ENCODE measurements around the gene MFN2. TPM values are rescaled to one million over a fixed set of nuclear protein-coding genes. Genes with fewer than 3 reads are reported as not detected.
A peak's percentile ranks its signal among the peaks of the same experiment; 100 is the strongest.

Gene MFN2
- total RNA-seq, 1 donor from 2014 or later, result 88.7 TPM

- Mint-ChIP-seq H3K4me1 (peaks cover 24% of the 10 kb centered on the region), H3K36me3 (ENCODE audit: low read depth) (no peaks in the 10 kb centered on the region), H3K27ac (no peak overlapping the region), H3K9me3 (no peaks in the 10 kb centered on the region), H3K27me3 (peaks cover 3% of the 10 kb centered on the region), H3K4me3 (no peak overlapping the region)
- intact Hi-C loops (cut with micrococcal nuclease), result loop anchor here (1.0 to 5.0 kb wide), 7 partner anchors 9 to 400 kb away; partner anchors contain the start of genes MIIP and TNFRSF8
- peak; percentile 92 for DNase-seq
Observed at GRCh38 chr1:12047120-12047876, 67.1 kb downstream of the MFN2 start.

- peaks cover 31% of the 10 kb centered on the region for H3K4me1 Mint-ChIP-seq
- H3K27me3 Mint-ChIP-seq, result peaks cover 3% of the 10 kb centered on the region
- DNase-seq, result no peak
- no peaks in the 10 kb centered on the region for H3K9me3 Mint-ChIP-seq
- intact Hi-C loops (cut with micrococcal nuclease), result loop anchor here (5.0 kb wide), 2 partner anchors 114 to 399 kb away; no protein-coding TSS in a partner anchor
- peak overlapping the region; percentile 20 for H3K27ac Mint-ChIP-seq
- no peak overlapping the region for H3K4me3 Mint-ChIP-seq
- H3K36me3 Mint-ChIP-seq (ENCODE audit: low read depth), result no peaks in the 10 kb centered on the region
Observed at GRCh38 chr1:12048372-12048771, 68.1 kb downstream of the MFN2 start.

GRCh38 chr1:12049616-12050015 lies 69.4 kb downstream of the MFN2 start:
- H3K27ac Mint-ChIP-seq, result no peak overlapping the region
- H3K27me3 Mint-ChIP-seq, result no peaks in the 10 kb centered on the region
- H3K36me3 Mint-ChIP-seq (ENCODE audit: low read depth), result no peaks in the 10 kb centered on the region
- DNase-seq, result no peak
- peaks cover 33% of the 10 kb centered on the region for H3K4me1 Mint-ChIP-seq
- intact Hi-C loops (cut with micrococcal nuclease), result loop anchor here (5.0 kb wide), 2 partner anchors 113 to 398 kb away; no protein-coding TSS in a partner anchor
- no peaks in the 10 kb centered on the region for H3K9me3 Mint-ChIP-seq
- H3K4me3 Mint-ChIP-seq, result no peak overlapping the region

GRCh38 chr1:12051361-12051760 lies 71.1 kb downstream of the MFN2 start:
- no peak overlapping the region for H3K4me3 Mint-ChIP-seq

GRCh38 chr1:12052008-12052573 lies 71.8 kb downstream of the MFN2 start:
- H3K27me3 Mint-ChIP-seq, result no peaks in the 10 kb centered on the region
- H3K4me3 Mint-ChIP-seq, result peak overlapping the region; percentile 52
- DNase-seq, result peak; percentile 75
- no peaks in the 10 kb centered on the region for H3K36me3 Mint-ChIP-seq (ENCODE audit: low read depth)
- no peaks in the 10 kb centered on the region for H3K9me3 Mint-ChIP-seq
- H3K4me1 Mint-ChIP-seq, result peaks cover 42% of the 10 kb centered on the region
- intact Hi-C loops (cut with micrococcal nuclease), result no loop called here
- H3K27ac Mint-ChIP-seq, result peak overlapping the region; percentile 73

More at GRCh38 chr1:12051361-12051760, 71.1 kb downstream of the MFN2 start:
- intact Hi-C loops (cut with micrococcal nuclease), result no loop called here
- H3K27ac Mint-ChIP-seq, result no peak overlapping the region
- no peak for DNase-seq
- H3K4me1 Mint-ChIP-seq, result peaks cover 34% of the 10 kb centered on the region
- no peaks in the 10 kb centered on the region for H3K27me3 Mint-ChIP-seq
- H3K9me3 Mint-ChIP-seq, result no peaks in the 10 kb centered on the region
- no peaks in the 10 kb centered on the region for H3K36me3 Mint-ChIP-seq (ENCODE audit: low read depth)

- H3K4me3 Mint-ChIP-seq, result peak overlapping the region; percentile 62
- H3K4me1 Mint-ChIP-seq, result peaks cover 52% of the 10 kb centered on the region
Observed at GRCh38 chr1:12052997-12053686, 72.9 kb downstream of the MFN2 start.

GRCh38 chr1:12053752-12054548 lies 73.7 kb downstream of the MFN2 start:
- DNase-seq, result no peak
- Mint-ChIP-seq H3K9me3 (no peaks in the 10 kb centered on the region), H3K4me1 (peaks cover 54% of the 10 kb centered on the region), H3K36me3 (ENCODE audit: low read depth) (no peaks in the 10 kb centered on the region), H3K27me3 (no peaks in the 10 kb centered on the region), H3K27ac (no peak overlapping the region), H3K4me3 (no peak overlapping the region)
- intact Hi-C loops (cut with micrococcal nuclease), result no loop called here

More at GRCh38 chr1:12052997-12053686, 72.9 kb downstream of the MFN2 start:
- DNase-seq, result no peak
- Mint-ChIP-seq H3K9me3 (no peaks in the 10 kb centered on the region), H3K36me3 (ENCODE audit: low read depth) (no peaks in the 10 kb centered on the region), H3K27ac (peak overlapping the region; percentile 74), H3K27me3 (no peaks in the 10 kb centered on the region)
- intact Hi-C loops (cut with micrococcal nuclease), result no loop called here

- intact Hi-C loops (cut with micrococcal nuclease), result no loop called here
- no peak overlapping the region for H3K4me3 Mint-ChIP-seq
- no peaks in the 10 kb centered on the region for H3K36me3 Mint-ChIP-seq (ENCODE audit: low read depth)
Observed at GRCh38 chr1:12055259-12055658, 75.0 kb downstream of the MFN2 start.

GRCh38 chr1:12056331-12056841 lies 76.1 kb downstream of the MFN2 start:
- H3K9me3 Mint-ChIP-seq, result no peaks in the 10 kb centered on the region
- intact Hi-C loops (cut with micrococcal nuclease), result loop anchor here (1.0 kb wide), 1 partner anchor 9 kb away; no protein-coding TSS in a partner anchor
- peak; percentile 65 for DNase-seq
- H3K27ac Mint-ChIP-seq, result peak overlapping the region; percentile 17
- no peaks in the 10 kb centered on the region for H3K36me3 Mint-ChIP-seq (ENCODE audit: low read depth)
- no peak overlapping the region for H3K4me3 Mint-ChIP-seq
- H3K4me1 Mint-ChIP-seq, result peaks cover 64% of the 10 kb centered on the region
- no peaks in the 10 kb centered on the region for H3K27me3 Mint-ChIP-seq

More at GRCh38 chr1:12055259-12055658, 75.0 kb downstream of the MFN2 start:
- no peak for DNase-seq
- no peaks in the 10 kb centered on the region for H3K27me3 Mint-ChIP-seq
- H3K27ac Mint-ChIP-seq, result no peak overlapping the region
- no peaks in the 10 kb centered on the region for H3K9me3 Mint-ChIP-seq
- peaks cover 62% of the 10 kb centered on the region for H3K4me1 Mint-ChIP-seq

- H3K4me3 Mint-ChIP-seq, result peak overlapping the region; percentile 44
- no peaks in the 10 kb centered on the region for H3K9me3 Mint-ChIP-seq
- intact Hi-C loops (cut with micrococcal nuclease), result loop anchor here (1.0 kb wide), 1 partner anchor 11 kb away; no protein-coding TSS in a partner anchor
- H3K36me3 Mint-ChIP-seq (ENCODE audit: low read depth), result no peaks in the 10 kb centered on the region
- peak overlapping the region; percentile 17 for H3K27ac Mint-ChIP-seq
- DNase-seq, result peak; percentile 72
- H3K27me3 Mint-ChIP-seq, result no peaks in the 10 kb centered on the region
- H3K4me1 Mint-ChIP-seq, result peaks cover 61% of the 10 kb centered on the region
Observed at GRCh38 chr1:12057382-12057781, 77.1 kb downstream of the MFN2 start.

- peaks cover 4% of the 10 kb centered on the region for H3K9me3 Mint-ChIP-seq
- no peaks in the 10 kb centered on the region for H3K27me3 Mint-ChIP-seq
- H3K4me1 Mint-ChIP-seq, result peaks cover 59% of the 10 kb centered on the region
- DNase-seq, result no peak
- no peak overlapping the region for H3K4me3 Mint-ChIP-seq
- intact Hi-C loops (cut with micrococcal nuclease), result loop anchor here (1.0 kb wide), 1 partner anchor 10 kb away; no protein-coding TSS in a partner anchor
- peak overlapping the region; percentile 7 for H3K27ac Mint-ChIP-seq
- H3K36me3 Mint-ChIP-seq (ENCODE audit: low read depth), result no peaks in the 10 kb centered on the region
Observed at GRCh38 chr1:12057940-12058687, 77.9 kb downstream of the MFN2 start.

GRCh38 chr1:12059226-12059625 lies 79.0 kb downstream of the MFN2 start:
- intact Hi-C loops (cut with micrococcal nuclease), result no loop called here
- Mint-ChIP-seq H3K4me3 (no peak overlapping the region), H3K4me1 (peaks cover 60% of the 10 kb centered on the region)

More at GRCh38 chr1:12059226-12059625, 79.0 kb downstream of the MFN2 start:
- Mint-ChIP-seq H3K36me3 (ENCODE audit: low read depth) (peaks cover 4% of the 10 kb centered on the region), H3K27ac (peak overlapping the region; percentile 27), H3K9me3 (peaks cover 4% of the 10 kb centered on the region), H3K27me3 (no peaks in the 10 kb centered on the region)
- no peak for DNase-seq
